Heart left ventricle (tissue), 13 donors: Measurements from ENCODE around the gene PARD3.

Experiments
- CTCF ChIP-seq, 12 donors: fragments of 200-600 bp; sonication (generic) in 4 of 12; IDR thresholded peaks; one replicate each; pipeline versions ENCODE4 v1.5.0 to v1.8.0; 2018 to 2022; ENCODE audit warnings: antibody characterized with exemption in 12 of 12, mild to moderate bottlenecking in 5 of 12
- POLR2A ChIP-seq, 2 donors: fragments of 450-650 bp; IDR thresholded peaks; one replicate each; pipeline ENCODE4 v1.6.1; 2017; ENCODE audit warnings: antibody characterized with exemption in 2 of 2, mild to moderate bottlenecking in 2 of 2, moderate library complexity in 2 of 2
- donor health status: ischemic (EF 13 %, LVEDD 7.1; RV severe dilation, severe dysfunction).
- donor health status: DM: no; HTN: yes; CAD: no.
- donor health status: DM: no; HTN: no; CAD: no.
- donor health status: ischemic (EF 25% LVEDD 6.9; RV normal size, moderate dysfunction).
- donor health status: ischemic (EF 25% LVEDD 5.7; RV mildly dilated, moderate dysfunction).
- donor health status: ischemic (EF 35%, LVEDD 5.7; RV mildly dilated, moderate dysfunction).
- donor health status: nonischemic (EF 11% LVEDD 7.7; RV severe dilation, severe dysfunction).
- donor health status: DM: yes; HTN: yes; CAD: no.
- donor health status: PGD.
- donor health status: ischemic (EF 29% LVEDD 5.4; RV normal size, mild dysfunction).
- donor health status: nonischemic (EF 23%, LVEDD 6.1; RV moderate dilation, normal function).

DNA sequence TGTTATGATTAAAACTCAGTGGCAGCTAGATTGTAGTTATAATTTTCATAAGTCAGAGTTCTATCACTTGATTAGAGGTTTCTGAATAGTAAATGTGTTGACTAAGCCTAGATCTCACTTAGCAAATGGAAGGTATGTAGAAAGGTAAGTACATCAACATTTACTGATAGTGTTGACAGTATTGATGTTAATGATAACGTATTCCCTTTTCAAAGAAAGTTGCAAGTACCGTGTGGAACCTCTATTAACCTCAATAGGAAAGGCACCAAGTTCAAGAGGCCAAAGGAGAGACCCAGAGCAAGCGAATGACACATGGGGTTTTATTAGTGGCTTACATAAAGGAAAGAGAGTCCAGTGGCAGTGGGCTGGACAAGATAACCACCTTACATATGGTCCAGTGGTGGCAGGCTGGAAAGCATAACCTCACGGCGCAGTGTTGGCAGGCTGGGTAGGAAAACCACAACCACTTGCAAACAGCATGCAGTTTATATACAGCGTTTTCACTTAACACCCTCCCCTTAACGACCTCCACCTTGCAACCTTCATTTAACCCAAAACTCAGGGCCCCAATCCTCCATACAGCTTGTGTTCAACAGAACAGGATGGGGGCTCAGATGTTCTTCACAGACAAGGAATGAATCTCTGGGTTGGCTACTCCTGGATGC is 611.0 kb downstream of the PARD3 start:
- no peak for TF ChIP-seq POLR2A (IDR thresholded peaks at IDR 0.05)
- TF ChIP-seq CTCF (IDR thresholded peaks at IDR 0.05) = no peak
